ENCODE measurements around the gene BOC.

BOC gene

DNA sequence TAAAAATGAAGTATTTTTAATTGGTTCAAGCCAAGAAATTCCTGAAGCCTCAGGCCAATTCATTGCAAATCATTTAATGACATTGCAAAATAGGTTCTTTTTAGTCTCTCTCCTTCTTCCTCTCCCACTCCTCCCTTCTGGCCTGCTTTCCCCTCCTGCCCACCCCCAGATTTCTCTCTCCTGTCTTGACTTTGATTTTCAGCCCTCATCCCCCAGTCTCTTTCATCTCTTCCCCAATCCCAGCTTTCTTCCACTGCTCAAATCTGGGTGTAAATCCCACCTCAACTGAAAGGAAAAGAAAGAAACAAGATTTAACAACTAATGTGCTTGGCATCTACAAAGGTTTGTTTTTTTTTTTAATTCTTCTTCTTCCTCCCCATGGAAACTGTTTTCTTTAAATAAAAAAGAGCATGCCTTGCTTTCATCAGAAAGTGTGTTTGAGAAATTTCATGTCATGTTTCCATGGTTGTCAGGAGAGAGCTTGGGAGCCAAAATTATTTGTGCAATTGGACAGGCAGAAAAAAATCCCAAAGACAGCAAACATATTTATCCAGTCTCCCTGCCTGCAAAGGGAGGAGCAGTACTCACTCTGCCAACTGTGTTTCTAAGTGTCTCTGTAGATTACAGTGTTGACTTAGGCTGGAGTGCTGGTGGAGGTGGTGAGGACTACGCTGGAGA, 50.4 kb downstream of the BOC start:
- no peak for DNase-seq (ENCODE audit: low read depth in 1 of 2, low spot score in 1 of 2)

DNA sequence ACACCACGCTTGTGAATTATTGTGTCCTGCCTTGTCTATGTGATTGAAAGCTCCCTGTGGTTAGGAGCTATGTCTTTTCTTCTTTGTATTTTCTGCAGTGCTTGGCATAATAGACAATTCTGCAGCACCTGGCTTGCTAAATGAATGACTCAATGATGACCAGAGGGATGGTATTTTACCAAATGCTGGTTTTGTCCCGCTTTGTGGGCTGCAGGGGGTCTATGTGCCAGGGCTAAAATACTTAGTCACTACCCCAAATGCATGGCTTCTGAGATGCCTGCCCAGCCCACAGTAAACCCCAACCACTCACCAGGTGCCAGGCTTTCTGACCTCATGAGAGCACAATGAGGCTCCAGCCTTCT, 50.9 kb downstream of the BOC start:
- no peak overlapping the region for H3K4me3 ChIP-seq (replicated peaks; ENCODE audit: insufficient read depth, low read length)
- no peak for DNase-seq (ENCODE audit: low read depth in 1 of 2, low spot score in 1 of 2)
- H3K27me3 ChIP-seq (ENCODE audit: insufficient read depth, poor library complexity, severe bottlenecking): peaks cover 5% of the 10 kb centered on the region
- TF ChIP-seq, protein P1, sequence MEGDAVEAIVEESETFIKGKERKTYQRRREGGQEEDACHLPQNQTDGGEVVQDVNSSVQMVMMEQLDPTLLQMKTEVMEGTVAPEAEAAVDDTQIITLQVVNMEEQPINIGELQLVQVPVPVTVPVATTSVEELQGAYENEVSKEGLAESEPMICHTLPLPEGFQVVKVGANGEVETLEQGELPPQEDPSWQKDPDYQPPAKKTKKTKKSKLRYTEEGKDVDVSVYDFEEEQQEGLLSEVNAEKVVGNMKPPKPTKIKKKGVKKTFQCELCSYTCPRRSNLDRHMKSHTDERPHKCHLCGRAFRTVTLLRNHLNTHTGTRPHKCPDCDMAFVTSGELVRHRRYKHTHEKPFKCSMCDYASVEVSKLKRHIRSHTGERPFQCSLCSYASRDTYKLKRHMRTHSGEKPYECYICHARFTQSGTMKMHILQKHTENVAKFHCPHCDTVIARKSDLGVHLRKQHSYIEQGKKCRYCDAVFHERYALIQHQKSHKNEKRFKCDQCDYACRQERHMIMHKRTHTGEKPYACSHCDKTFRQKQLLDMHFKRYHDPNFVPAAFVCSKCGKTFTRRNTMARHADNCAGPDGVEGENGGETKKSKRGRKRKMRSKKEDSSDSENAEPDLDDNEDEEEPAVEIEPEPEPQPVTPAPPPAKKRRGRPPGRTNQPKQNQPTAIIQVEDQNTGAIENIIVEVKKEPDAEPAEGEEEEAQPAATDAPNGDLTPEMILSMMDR (IDR thresholded peaks at IDR 0.05; ENCODE audit: insufficient read depth, low read length): no peak
- TF ChIP-seq SPI1 (IDR thresholded peaks at IDR 0.05; ENCODE audit: borderline replicate concordance, low read depth): no peak
- TF ChIP-seq, protein P2, sequence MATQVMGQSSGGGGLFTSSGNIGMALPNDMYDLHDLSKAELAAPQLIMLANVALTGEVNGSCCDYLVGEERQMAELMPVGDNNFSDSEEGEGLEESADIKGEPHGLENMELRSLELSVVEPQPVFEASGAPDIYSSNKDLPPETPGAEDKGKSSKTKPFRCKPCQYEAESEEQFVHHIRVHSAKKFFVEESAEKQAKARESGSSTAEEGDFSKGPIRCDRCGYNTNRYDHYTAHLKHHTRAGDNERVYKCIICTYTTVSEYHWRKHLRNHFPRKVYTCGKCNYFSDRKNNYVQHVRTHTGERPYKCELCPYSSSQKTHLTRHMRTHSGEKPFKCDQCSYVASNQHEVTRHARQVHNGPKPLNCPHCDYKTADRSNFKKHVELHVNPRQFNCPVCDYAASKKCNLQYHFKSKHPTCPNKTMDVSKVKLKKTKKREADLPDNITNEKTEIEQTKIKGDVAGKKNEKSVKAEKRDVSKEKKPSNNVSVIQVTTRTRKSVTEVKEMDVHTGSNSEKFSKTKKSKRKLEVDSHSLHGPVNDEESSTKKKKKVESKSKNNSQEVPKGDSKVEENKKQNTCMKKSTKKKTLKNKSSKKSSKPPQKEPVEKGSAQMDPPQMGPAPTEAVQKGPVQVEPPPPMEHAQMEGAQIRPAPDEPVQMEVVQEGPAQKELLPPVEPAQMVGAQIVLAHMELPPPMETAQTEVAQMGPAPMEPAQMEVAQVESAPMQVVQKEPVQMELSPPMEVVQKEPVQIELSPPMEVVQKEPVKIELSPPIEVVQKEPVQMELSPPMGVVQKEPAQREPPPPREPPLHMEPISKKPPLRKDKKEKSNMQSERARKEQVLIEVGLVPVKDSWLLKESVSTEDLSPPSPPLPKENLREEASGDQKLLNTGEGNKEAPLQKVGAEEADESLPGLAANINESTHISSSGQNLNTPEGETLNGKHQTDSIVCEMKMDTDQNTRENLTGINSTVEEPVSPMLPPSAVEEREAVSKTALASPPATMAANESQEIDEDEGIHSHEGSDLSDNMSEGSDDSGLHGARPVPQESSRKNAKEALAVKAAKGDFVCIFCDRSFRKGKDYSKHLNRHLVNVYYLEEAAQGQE (IDR thresholded peaks at IDR 0.05; ENCODE audit: insufficient replicate concordance, low read depth): no peak
- no peak for TF ChIP-seq GABPA (IDR thresholded peaks at IDR 0.05; ENCODE audit: low read depth)
- no peak for TF ChIP-seq POLR2AphosphoS5 (IDR thresholded peaks at IDR 0.05; ENCODE audit: low read depth)
- H3K27ac ChIP-seq (replicated peaks): no peak overlapping the region

More for the DNA sequence above, 50.4 kb downstream of the BOC start:
- Histone ChIP-seq H3K27me3 (ENCODE audit: insufficient read depth, poor library complexity, severe bottlenecking) (peaks cover 5% of the 10 kb centered on the region), H3K4me3 (replicated peaks; ENCODE audit: insufficient read depth, low read length) (no peak overlapping the region), H3K27ac (replicated peaks) (no peak overlapping the region)
- TF ChIP-seq, protein P2 (IDR thresholded peaks at IDR 0.05; ENCODE audit: insufficient replicate concordance, low read depth): no peak

DNA sequence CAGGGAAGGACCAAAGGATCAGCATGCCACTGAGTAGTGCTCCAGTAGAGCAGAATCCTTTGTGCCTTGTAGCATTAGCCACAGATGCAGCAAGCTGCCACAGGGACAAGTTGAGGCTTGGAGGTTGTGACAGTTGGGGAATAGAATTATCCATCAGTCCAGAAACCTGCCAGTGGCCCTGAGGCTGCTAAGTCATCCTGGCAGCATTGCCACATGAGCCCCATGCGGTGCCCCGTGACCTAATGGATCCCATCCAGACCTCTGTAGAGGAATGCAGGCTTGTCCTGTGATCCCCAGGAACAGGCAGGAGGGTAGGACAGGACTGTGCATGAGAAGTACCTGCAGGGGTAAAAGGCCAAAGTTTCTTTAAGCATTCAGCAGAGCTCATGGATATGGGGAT, 51.7 kb downstream of the BOC start:
- no peak overlapping the region for H3K4me3 ChIP-seq (replicated peaks; ENCODE audit: insufficient read depth, low read length)
- no peak for DNase-seq (ENCODE audit: low read depth in 1 of 2, low spot score in 1 of 2)

More for the DNA sequence above, 51.7 kb downstream of the BOC start:
- TF ChIP-seq GABPA (IDR thresholded peaks at IDR 0.05; ENCODE audit: low read depth): no peak
- TF ChIP-seq, protein P2 (IDR thresholded peaks at IDR 0.05; ENCODE audit: insufficient replicate concordance, low read depth): no peak
- TF ChIP-seq POLR2AphosphoS5 (IDR thresholded peaks at IDR 0.05; ENCODE audit: low read depth): no peak
- TF ChIP-seq, protein P1 (IDR thresholded peaks at IDR 0.05; ENCODE audit: insufficient read depth, low read length): no peak
- no peak for TF ChIP-seq SPI1 (IDR thresholded peaks at IDR 0.05; ENCODE audit: borderline replicate concordance, low read depth)
- Histone ChIP-seq H3K27ac (replicated peaks) (no peak overlapping the region), H3K27me3 (ENCODE audit: insufficient read depth, poor library complexity, severe bottlenecking) (peaks cover 5% of the 10 kb centered on the region)

Data from HL-60 (cell line).